ENCODE data around the gene PYGM. TPM values are rescaled to one million over a fixed set of nuclear protein-coding genes. Genes with fewer than 3 reads are reported as not detected.
A peak's percentile ranks its signal among the peaks of the same experiment; 100 is the strongest.

PYGM gene
- total RNA-seq, 1 donor = 1.7 TPM

- DNase-seq (ENCODE audit: low read depth) = no peak
- TF ChIP-seq, protein P1, sequence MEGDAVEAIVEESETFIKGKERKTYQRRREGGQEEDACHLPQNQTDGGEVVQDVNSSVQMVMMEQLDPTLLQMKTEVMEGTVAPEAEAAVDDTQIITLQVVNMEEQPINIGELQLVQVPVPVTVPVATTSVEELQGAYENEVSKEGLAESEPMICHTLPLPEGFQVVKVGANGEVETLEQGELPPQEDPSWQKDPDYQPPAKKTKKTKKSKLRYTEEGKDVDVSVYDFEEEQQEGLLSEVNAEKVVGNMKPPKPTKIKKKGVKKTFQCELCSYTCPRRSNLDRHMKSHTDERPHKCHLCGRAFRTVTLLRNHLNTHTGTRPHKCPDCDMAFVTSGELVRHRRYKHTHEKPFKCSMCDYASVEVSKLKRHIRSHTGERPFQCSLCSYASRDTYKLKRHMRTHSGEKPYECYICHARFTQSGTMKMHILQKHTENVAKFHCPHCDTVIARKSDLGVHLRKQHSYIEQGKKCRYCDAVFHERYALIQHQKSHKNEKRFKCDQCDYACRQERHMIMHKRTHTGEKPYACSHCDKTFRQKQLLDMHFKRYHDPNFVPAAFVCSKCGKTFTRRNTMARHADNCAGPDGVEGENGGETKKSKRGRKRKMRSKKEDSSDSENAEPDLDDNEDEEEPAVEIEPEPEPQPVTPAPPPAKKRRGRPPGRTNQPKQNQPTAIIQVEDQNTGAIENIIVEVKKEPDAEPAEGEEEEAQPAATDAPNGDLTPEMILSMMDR (IDR thresholded peaks at IDR 0.05; ENCODE audit: insufficient read depth, low read depth, low read length) = no peak
- H3K4me3 ChIP-seq (ENCODE audit: low read depth, low read length) = peak overlapping the region; percentile 64
Measured at GRCh38 chr11:64802370-64803157, 42.8 kb upstream of the PYGM start.

DNA sequence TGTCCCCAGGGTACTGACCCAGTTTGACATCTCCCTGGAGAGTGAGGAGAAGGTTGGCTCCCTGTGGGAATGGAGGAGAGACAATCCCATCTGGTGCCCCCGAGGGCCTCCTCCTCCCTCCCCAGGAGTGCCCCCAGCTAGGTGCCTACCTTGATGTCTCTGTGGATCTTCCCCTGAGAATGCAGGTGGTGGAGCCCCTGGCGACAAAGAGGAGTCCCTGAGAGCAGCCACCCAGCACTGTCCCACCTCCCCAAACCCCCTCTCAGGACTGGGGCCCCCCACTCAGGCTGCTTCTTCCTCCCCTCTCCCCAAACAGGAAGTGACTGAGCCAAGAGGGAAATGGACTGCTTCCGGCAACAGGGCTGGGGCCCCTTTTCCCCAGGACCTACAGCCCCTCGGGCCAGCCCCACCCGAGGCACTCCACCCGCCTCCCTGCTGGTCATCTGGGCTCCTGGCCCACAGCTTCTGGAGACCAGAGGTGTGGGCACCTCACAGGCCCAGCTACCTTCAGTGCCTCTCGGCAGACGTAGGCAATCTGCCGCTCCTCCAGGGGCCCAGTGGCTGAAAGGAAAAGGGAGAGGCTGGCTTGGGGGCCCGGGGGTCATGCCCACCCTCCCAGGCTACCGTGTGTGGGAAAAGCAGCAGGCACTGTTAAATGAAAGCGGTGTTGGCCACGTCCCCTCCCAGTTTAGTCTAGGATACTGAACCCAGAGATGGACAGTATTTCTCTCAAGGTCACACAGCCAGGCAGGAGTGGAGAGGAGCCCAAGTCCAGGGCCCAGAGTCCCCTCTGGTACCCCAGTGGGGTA, 42.0 kb upstream of the PYGM start:
- H3K4me3 ChIP-seq (ENCODE audit: low read depth, low read length) = peak overlapping the region; percentile 64
- DNase-seq (ENCODE audit: low read depth) = no peak
- TF ChIP-seq, protein P1 (IDR thresholded peaks at IDR 0.05; ENCODE audit: insufficient read depth, low read depth, low read length) = no peak

DNA sequence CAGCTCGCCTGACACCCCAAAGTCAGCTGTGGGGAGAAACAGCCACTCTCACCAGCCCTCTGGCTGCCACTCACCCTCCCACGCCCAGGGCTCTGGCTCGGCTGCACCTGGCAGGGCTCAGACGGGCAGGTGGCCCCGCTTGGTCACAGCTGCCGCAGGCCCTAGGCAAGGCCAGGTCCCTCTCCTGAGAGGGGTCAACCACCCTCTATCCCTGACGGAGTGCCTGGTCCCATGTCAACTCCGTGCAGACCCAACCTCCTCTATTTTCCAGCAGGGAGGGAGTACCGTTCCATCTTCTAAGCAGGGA, 41.3 kb upstream of the PYGM start:
- TF ChIP-seq, protein P1 (IDR thresholded peaks at IDR 0.05; ENCODE audit: insufficient read depth, low read depth, low read length) = no peak
- no peak for DNase-seq (ENCODE audit: low read depth)
- no peak overlapping the region for H3K4me3 ChIP-seq (ENCODE audit: low read depth, low read length)

DNA sequence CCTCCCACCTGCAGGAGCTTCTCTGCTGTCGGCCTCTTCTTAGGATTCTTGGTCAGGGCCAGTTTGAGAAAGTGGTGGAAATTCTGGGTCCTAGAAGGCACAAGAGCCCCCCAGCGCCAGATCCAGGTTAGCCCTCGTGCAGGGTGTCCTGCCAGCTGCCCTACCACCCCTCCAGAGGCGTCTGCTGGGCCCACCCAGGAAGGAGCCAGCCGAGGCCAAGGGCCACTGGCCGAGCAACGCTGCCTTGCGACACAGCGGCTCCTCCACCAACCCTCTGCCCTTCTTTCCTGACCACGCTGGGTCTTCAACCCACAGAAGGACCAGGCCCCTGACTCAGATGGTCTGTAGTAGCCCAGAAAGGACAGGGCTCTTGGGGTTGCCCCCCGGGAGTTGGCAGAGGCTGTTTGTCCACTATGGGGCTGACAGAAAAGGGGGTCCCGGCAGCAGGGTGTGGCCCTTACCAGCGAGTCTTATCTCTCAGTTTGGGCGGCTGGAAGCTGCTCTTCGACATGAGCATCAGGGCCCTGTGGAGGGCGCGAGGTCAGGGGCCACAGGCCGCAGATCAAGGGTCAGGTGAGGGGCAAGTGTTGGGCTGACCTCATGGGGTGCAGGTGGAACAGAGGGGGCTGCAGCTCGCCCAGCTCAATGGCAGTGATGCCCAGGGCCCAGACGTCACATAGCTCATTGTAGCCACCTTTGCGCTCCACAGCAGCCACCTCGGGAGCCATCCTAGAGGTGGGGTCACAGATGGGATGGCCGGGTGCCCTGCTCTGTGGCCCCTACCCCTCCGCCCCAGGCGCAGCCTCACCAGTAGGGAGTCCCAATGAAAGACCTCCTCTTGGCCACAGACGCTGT, 40.8 kb upstream of the PYGM start:
- DNase-seq (ENCODE audit: low read depth) = no peak
- no peak overlapping the region for H3K4me3 ChIP-seq (ENCODE audit: low read depth, low read length)

GRCh38 chr11:64799623-64800302, 40.0 kb upstream of the PYGM start:
- TF ChIP-seq, protein P1 (IDR thresholded peaks at IDR 0.05; ENCODE audit: insufficient read depth, low read depth, low read length) = no peak
- DNase-seq (ENCODE audit: low read depth) = no peak
- no peak overlapping the region for H3K4me3 ChIP-seq (ENCODE audit: low read depth, low read length)

More for the DNA sequence above, 40.8 kb upstream of the PYGM start:
- TF ChIP-seq, protein P1 (IDR thresholded peaks at IDR 0.05; ENCODE audit: insufficient read depth, low read depth, low read length) = no peak

- H3K4me3 ChIP-seq (ENCODE audit: low read depth, low read length) = no peak overlapping the region
- TF ChIP-seq, protein P1 (IDR thresholded peaks at IDR 0.05; ENCODE audit: insufficient read depth, low read depth, low read length) = no peak
- no peak for DNase-seq (ENCODE audit: low read depth)
Measured at GRCh38 chr11:64799256-64799622, 39.5 kb upstream of the PYGM start.

Measured in fibroblast of villous mesenchyme (primary cell).